Measurements from ENCODE around the gene SLC35C1.
A peak's percentile ranks its signal among the peaks of the same experiment; 100 is the strongest.

The SLC35C1 gene

DNA sequence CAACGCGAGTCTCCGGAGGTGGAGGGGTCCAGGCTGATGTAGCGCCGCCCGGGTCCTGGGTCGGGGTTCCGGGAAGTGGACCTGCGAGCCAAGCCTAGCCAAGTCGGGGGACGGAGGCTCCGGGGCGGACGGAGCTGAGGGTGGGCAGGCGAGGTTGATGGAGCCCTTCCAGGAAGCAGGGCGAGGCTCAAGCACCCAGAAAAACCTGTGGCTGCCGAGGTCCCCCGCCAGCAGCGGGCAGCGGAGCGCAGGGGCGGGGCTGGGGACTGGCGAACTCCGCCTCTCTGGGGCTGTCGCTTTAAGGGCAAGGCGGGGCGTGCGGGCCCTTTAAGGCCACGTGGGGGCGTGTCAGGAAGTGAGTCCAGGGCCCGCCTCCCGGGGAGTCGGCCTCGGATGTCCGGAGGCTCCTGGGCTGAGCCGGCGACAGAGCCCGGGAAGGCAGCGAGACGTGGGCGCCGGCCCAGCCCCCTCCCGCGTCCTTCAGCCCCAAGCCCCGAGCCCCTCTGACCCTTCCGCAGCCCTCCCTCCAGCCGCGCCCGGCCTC is at the start of gene SLC35C1:
SLC35C1 (plus strand) TSS at position 389 of the 544 bp plus-strand sequence. CDS start 653 bp downstream, outside the sequence.
- peak; percentile 98 for DNase-seq

DNA sequence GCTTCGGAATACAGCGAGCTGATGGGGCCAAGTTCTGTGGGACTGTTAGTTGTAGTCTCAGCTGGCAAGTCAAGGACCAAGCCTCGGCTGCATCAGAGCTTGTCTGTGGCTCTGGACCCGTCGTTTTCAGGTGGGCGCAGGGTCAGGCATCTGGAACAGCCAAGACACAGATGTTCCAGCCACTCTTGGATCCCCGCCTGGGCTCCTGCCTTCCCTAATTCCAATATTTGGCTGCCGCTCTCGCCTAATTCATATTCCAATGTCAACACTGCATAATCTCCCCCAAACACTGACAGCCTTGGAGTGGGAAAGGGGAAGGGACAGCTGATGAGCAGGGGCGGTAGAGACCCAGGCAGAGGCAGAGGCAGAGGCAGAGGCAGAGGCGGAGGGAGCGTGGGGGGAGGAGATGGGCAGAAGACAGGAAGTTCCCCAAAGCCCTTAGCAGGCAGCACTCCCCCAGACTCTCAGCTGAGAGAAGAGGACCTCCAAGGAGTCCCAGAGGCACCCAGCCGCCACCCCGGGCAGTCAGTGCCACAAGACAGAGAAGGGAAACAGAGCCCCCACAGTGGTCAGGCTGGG is 49.6 kb upstream of the SLC35C1 start:
- DNase-seq = no peak

- peak; percentile 65 for DNase-seq
Observed at GRCh38 chr11:45756384-45757010, 48.5 kb upstream of the SLC35C1 start.

DNA sequence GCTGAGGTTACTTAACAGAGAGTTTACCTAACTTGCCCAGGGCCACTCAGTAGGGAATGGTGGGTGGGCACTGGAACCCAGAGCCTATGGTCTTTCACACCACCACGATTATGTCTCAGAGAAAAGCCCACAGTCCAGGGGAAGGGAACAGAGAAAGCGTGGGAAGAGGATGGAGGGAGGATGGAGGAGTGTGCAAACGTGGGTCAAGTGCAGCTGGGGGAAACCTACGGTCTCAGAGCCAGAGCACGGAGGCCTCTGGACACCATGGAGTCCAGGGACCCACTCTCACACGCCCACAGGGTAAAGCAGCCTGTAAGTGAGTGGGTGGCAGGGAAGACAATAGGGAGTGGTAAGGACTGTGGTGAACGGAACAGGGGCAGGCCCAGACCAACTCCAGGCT is 47.3 kb upstream of the SLC35C1 start:
- no peak for DNase-seq

DNA sequence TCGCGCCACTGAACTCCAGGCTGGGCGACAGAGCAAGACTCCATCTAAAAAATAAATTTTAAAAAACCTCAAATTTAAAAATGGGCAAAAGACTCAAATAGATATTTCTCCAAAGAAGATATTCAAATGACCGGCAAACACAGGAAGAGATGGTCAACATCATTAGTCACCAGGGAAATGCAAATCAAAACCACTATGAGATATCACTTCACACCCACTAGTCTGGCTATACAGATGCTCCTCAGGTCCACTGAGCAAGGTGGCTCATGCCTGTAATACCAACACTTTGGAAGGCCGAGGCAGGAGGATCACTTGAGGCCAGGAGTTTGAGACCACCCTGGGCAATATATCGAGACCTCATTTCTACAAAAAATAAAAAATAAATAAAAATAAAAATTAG is 43.3 kb upstream of the SLC35C1 start:
- no peak for DNase-seq

DNA sequence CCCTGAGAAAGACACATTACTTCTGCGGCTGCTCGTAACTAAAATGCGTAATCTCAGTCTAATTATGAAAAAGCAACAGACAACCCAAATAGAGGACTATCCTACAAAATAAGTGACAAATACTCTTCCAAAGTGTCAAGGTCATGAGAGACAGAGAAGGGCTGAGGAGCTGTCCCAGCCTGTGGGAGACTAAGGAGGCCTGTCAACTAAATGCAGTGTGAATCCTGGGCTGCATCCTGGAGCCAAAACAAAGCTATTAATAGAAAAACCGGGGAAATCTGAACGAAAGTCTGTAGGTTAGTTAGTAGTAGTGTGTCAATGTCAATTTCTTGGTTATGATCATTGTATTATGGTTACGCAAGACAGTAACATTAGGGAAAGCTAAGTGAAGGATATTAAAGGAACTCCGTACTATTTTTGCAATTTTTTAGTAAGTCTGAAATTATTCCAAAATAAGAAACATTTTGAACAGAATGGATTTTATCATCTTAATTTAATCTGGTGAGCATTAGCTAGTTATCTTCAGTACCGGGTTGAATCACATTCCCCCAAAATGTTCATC is 39.8 kb upstream of the SLC35C1 start:
- DNase-seq = no peak

GRCh38 chr11:45765836-45766235 is 39.1 kb upstream of the SLC35C1 start:
- no peak for DNase-seq

DNA sequence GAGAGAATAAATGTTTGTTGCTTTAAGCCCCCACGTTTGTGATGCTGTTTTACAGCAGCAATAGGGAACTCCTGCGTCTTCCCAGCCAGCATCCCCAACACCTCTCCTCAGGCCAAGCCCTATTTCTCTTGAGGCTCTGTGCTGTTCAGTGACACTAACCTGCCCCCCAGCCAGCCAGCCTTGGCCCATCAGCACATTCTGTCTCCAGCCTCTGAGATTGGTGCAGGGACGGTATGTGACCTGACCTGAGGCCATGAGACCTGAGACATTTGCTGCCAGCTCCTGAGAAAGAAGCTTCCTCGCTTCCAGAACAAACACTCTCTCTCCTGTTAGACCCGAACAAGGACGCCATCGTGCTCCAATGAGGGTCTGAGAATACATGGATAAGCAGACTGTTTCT is 38.5 kb upstream of the SLC35C1 start:
- DNase-seq = no peak

- DNase-seq = no peak
Observed at GRCh38 chr11:45768486-45768885, 36.5 kb upstream of the SLC35C1 start.

DNA sequence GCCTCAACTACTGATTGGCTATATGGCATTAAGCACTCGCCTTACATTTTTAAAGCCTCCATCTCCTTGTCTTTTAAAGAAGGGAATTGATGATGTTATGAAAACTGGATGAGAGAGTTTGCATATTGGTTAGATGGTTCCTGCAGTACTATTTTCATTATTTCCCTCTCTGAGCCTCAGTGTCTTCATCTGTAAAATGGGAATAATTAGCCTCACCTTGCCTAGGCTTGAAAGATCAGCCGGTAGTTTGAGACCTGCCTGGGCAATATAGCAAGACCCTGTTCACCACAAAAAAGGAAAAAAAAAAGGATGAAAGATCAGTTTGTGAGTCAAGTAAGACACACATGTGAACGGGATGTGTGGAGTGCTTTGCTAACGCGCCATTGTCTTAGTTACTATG is 35.0 kb upstream of the SLC35C1 start:
- no peak for DNase-seq

- DNase-seq = peak; percentile 72
Observed at GRCh38 chr11:45771193-45771565, 33.8 kb upstream of the SLC35C1 start.

DNA sequence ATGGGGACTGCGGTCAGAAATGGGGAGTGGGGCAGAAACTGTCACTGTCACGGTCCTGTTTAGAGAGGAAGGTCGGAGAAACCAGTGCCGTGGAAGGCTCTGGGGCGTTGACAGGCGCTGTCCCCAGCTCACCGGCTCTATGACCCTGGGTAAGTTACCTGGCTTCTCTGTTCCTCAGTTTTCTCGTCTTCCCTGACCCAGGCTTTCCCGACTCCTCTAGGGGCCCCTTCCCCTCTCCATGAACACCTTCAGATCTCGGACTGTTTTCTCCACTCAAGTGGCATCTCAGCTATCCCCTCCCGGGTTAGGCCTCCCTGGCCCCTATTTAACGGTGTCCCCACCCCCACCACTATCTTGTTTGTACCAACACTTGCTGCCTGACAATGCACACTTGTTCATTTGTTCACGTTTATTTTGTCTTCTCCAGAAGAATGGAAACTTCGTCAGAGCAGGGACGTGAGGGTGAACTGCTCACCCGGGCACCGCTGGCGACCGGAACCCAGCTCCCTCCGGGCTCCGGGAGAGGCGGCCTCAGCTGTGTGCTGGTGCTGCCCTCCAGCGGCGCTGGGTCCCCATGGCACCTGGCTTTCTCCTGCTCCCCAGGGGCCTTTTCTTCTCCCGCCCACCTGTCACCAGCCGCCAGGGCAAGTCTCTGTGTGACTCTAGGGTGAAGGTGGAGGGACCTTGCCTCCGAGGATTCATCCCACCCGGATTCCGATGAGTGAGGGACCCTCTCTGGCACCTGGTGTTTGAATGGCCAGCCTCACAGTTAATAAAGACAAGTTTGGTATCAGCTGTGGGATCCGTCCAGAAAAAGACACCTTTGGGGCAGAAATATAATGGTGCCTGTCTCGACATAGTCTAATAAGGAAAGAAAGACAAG is 33.1 kb upstream of the SLC35C1 start:
- peak; percentile 93 for DNase-seq

GRCh38 chr11:45772449-45772774 is 32.5 kb upstream of the SLC35C1 start:
- no peak for DNase-seq

DNA sequence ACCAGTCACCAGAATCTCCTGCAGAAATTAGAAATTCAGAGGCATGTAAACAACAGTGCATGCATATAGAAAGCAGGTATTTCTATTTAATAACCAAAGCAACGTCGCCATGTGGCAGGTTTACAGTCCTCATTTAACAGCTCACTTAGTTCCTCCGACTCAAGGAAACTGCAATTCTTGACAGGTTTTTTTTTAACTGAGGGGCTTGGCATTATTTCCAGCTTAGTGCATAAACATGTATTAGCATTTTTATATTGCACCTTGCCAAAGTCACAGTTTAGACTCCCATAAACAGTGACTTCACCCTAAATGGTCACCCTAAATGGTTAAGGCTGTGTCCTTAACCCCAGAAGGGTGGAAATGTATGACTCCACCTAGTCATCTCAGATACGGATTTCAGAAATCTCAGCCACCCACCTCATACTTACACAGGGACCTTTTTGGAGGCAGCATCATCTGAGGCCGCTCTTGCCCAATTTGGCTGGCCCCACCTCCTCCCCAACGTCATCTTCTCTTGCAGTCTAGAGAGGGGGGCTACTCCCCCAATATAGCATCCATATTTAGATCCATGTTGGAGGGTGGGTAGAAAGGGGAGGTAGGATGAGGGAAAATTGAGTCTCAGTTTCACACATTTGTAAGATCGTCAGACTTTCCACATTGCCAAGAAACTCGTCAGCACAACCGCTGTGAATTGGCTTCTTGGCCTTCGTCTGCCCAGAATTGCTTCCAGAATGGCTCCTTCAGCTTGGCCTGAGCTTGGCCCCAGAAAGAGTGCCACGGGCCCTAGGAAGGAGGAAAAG is 31.8 kb upstream of the SLC35C1 start:
- DNase-seq = no peak

GRCh38 chr11:45773786-45774655 is 30.9 kb upstream of the SLC35C1 start:
- DNase-seq = no peak

DNA sequence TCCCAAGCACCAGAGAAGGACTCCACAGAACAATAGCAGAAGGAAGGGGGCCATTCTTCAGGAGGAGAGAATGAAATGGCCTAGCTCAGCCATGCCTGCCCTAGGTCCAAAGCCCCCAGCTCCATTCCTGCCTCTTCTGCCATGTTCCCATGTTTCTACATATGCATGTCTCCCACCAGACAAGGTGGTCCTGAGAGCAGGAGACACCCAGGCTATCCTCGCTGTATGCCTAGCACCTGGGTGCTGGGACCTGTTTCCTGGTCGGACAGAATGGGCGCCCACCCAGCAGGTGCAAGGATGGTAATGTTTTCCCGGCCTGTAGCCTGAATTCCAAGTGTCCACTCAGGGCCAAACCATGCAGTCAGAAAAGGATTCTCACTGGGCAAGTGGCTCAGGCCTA is 30.2 kb upstream of the SLC35C1 start:
- no peak for DNase-seq

DNA sequence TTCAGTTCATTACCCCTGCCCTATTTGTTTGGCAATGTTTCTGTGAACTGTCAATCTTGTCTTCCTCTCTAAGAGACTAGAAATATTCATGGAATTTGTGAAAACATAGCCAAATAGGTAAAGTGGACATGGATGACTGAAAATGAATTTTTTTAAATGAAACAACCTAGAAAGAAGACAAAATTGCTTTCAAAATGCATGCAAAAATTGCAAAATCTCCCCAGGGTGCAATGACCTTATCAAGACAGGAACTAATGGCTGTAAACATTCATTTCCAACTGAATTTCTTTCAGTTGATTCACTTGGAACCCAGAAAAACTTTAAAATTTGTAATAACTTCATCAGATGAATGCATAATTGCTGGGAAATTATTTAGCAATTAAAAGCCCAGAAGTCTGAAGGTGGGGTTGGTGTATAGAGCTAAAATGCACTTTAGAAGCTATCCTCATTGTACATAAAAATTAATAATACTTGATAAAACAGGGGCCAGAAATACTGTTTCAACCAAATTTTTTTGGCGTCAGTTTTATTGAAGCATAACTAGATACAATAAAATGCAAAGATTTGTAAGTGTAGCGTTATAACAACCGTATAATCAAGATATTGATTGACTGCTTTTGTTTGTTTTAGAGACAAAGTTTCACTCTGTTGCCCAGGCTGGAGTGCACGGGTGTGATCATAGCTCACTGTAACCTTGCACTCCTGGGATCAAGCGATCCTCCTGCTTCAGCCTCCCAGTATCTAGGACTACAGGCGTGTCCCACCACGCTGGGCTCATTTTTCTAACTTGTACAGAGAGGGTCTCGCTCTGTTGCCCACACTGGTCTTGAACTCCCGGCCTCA is 27.6 kb upstream of the SLC35C1 start:
- DNase-seq = no peak

DNA sequence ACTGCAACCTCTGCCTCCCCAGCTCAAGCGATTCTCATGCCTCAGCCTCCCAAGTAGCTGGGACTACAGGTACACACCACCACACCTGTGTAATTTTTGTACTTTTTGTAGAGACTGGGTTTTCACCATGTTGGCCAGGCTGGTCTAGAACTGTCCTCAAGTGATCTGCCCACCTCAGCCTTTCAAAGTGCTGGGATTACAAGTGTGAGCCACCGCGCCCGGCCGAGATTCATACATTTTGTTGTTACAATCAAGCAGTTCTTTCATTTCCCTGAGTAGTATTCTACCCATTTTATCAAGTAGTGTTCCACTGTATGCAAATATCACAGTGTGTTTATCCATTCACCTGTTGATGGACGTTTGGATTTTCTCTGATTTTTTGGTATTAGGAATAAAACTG is 26.6 kb upstream of the SLC35C1 start:
- no peak for DNase-seq

- no peak for DNase-seq
Observed at GRCh38 chr11:45779602-45780001, 25.3 kb upstream of the SLC35C1 start.

- no peak for DNase-seq
Observed at GRCh38 chr11:45786272-45786671, 18.7 kb upstream of the SLC35C1 start.

DNA sequence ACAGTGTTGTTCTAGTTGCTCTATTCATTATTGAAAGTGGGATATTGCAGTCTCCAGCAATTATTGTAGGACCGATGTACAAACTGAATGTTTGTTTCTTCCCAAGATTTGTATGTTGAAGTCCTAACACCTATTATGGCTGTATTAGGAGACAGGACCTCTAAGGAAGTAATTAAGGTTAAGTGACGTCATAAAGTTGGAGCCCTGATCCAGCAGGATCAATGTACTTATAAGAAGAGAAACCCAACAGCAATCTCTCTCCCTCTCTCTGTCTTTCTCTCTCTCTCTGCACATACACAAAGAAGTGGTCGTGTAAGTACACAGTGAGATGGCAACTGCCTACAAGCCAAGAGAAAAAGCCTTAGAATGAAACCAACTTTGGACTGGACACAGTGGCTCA is 16.1 kb upstream of the SLC35C1 start:
- DNase-seq = no peak

Measured in islet precursor cell (in vitro differentiated cells).